IPS-18c (cell line): ENCODE measurements around the gene SHANK1.
"Not testable (repeated sequence)": the region's sequence is repeated elsewhere in the genome, so short reads cannot be mapped to it uniquely, and the experiment has no call there.

Experiments
- H3K4me3 ChIP-seq: 2 replicates; pipeline ENCODE4 v1.7.0; 2013; ENCODE audit warnings: low read depth, mild to moderate bottlenecking, low read length, moderate library complexity; ENCODE audit not compliant: insufficient read depth
- H3K9me3 ChIP-seq: one replicate; pipeline ENCODE4 v1.6.1; 2013; ENCODE audit warnings: mild to moderate bottlenecking, low read length, moderate library complexity; ENCODE audit not compliant: control insufficient read depth, insufficient read depth

Gene SHANK1

GRCh38 chr19:50719566-50719965 lies at the start of gene SHANK1:
Gene SHANK1, minus strand, starts transcription at chr19:50719802. Its CDS starts 2,883 bp downstream, at chr19:50716919.
- H3K9me3 ChIP-seq: peaks cover 3% of the 10 kb centered on the region
- H3K4me3 ChIP-seq: peak within 1 kb of the TSS; percentile 52

- no peaks in the 10 kb centered on the region for H3K9me3 ChIP-seq
- H3K4me3 ChIP-seq: no peak overlapping the region
These were observed 48.7 kb upstream of the SHANK1 start for GRCh38 chr19:50768277-50768676.

DNA sequence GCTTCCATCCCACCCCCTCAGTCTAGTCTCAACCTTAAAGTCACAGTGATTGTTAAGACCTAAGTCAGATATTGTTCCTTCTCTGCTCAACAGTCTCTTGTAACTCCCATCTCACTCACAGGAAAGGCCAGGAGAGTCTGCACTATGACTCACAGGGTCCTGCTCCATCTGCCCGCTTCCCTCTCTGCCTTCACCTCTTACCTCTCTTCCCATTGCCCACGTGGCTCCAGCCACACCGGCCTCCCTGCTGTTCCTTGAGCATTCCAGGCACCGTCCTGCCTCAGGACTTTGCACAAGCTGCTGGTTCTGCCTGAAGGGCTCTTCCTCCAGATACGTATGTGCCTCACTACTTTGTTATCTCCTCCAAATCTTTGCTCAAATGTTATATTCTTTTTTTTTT lies 47.7 kb upstream of the SHANK1 start:
- not testable (repeated sequence) for H3K9me3 ChIP-seq, H3K4me3 ChIP-seq

- not testable (repeated sequence) for H3K9me3 ChIP-seq, H3K4me3 ChIP-seq
These were observed 47.1 kb upstream of the SHANK1 start for GRCh38 chr19:50766746-50767145.

DNA sequence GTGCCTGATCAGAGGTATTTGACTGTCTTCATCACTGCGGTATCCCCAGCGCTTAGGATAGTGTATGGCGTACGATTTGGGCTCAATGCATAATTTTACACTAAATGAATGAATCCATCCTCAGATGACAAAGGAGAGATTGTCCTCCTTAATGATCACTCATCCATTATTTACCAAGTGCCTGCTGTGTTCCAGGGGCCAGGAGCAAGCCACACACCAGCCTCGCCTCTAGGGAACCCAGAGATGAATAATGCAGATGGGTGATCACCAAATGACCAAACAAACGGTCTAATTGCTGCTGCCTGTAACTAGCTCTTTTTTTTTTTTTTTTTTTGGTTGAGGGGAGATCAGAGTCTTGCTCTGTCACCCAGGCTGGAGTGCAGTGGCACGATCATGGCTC lies 44.8 kb upstream of the SHANK1 start:
- Histone ChIP-seq H3K9me3 (peaks cover 4% of the 10 kb centered on the region), H3K4me3 (no peak overlapping the region)

DNA sequence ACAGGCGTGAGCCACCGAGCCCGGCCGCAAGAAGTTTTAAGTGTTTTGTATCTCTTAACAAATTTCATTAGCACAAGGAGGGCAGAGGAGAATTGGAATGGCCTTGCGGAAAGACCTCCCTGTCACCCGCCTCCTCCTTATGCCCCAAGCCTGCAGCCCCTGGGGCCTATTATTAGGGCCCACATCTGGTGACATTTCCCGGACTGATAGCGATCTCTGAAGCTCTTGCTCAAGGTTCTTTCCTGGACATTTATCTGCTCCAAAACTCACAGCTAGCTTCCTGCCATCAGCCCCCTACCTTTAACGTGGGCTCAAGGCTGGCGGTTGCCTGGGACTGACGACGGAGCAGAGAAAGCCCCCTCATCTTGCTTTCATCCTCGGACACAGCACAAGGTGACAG lies 43.9 kb upstream of the SHANK1 start:
- not testable (repeated sequence) for H3K9me3 ChIP-seq, H3K4me3 ChIP-seq

DNA sequence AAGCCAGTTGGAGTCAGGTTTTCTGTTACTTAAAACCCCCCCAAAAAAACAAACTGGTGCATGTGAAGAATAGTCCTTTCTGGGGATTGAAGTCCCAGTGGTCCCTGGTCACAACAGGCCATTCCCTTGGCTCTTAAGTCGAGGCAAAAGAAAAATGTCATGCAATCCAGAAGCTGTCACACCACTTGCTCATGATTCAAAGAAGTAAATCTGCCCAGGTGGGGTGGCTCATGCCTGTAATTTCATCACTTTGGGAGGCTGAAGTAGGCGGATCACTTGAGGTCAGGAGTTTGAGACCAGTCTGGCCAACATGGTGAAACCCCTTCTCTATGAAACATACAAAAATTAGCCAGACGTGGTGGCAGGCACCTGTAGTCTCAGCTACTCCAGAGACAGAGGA lies 41.9 kb upstream of the SHANK1 start:
- H3K4me3 ChIP-seq, H3K9me3 ChIP-seq: not testable (repeated sequence)

GRCh38 chr19:50759886-50760285 lies 40.3 kb upstream of the SHANK1 start:
- H3K9me3 ChIP-seq: peaks cover 4% of the 10 kb centered on the region
- no peak overlapping the region for H3K4me3 ChIP-seq

DNA sequence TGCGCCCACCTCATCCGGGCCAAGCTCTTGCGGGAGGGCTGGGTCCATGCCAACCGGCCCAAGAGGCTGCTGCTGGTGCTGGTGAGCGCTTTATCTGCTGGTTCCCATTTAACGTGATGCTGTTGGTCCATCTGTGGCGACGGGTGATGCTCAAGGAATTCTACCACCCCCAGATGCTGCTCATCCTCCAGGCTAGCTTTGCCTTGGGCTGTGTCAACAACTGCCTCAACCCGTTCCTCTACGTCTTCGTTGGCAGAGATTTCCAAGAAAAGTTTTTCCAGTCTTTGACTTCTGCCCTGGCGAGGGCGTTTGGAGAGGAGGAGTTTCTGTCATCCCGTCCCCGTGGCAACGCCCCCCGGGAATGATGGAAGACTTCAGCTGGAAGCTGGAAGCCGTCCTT lies 39.5 kb upstream of the SHANK1 start:
- H3K4me3 ChIP-seq: not testable (repeated sequence)

DNA sequence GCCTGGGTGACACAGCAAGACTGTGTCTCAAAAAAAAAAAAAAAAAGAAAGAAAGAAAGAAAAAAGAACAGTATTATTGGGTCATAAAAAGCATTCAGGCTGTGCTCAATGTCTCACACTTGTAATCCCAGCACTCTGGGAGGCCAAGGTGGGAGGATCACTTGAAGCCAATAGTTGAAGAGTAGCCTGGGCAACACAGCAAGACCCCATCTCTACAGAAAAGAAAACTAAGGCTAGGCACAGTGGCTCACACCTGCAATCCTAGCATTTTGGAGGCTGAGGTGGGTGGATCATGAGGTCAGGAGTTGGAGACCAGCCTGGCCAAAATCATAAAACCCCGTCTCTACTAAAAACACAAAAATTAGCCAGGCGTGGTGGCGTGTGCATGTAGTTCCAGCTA lies 38.0 kb upstream of the SHANK1 start:
- H3K9me3 ChIP-seq, H3K4me3 ChIP-seq: not testable (repeated sequence)

More for the DNA sequence above, 39.5 kb upstream of the SHANK1 start:
- H3K9me3 ChIP-seq: not testable (repeated sequence)

- H3K4me3 ChIP-seq, H3K9me3 ChIP-seq: not testable (repeated sequence)
These were observed 36.6 kb upstream of the SHANK1 start for GRCh38 chr19:50756244-50756643.

DNA sequence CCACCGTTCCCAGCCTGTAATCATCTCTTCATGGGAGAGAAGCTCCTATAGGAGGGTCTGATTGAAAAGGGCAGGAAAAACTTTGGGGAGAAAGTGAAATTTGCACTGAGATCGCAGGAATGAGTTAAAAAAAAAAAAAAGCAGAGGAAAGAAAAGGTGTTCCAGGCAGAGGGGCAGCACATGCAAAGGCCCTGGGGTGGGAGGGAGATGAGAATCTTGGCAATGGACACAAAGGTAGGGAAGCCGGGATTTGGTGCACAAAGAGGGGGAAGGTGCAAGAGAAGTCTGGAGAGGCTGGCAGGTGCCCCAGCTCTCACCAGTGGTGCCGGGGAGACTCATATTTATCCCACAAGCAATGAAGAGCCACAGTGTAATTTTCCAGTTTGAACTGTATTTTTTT lies 34.3 kb upstream of the SHANK1 start:
- peaks cover 4% of the 10 kb centered on the region for H3K9me3 ChIP-seq
- no peak overlapping the region for H3K4me3 ChIP-seq

GRCh38 chr19:50750010-50750409 lies 30.4 kb upstream of the SHANK1 start:
- Histone ChIP-seq H3K9me3 (peaks cover 4% of the 10 kb centered on the region), H3K4me3 (no peak overlapping the region)

DNA sequence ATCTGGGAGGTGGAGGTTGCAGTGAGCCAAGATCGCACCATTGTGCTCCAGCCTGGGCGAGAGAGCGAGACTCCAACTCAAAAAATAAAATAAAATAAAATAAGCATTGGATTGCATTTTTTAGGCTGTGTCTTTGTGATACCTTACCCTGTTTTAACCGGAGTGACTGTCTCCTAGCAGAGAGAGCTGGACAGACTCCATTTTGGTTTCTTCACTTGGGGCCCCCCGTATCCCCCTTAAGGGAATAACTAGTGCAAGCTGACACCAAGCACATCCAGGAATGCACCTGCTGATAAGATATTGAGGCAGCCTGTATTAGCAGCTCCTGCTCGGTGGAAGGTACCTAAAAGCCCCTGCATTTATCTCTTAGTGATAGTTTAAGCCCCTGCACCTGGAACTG lies 29.9 kb upstream of the SHANK1 start:
- Histone ChIP-seq H3K4me3 (no peak overlapping the region), H3K9me3 (peaks cover 4% of the 10 kb centered on the region)

DNA sequence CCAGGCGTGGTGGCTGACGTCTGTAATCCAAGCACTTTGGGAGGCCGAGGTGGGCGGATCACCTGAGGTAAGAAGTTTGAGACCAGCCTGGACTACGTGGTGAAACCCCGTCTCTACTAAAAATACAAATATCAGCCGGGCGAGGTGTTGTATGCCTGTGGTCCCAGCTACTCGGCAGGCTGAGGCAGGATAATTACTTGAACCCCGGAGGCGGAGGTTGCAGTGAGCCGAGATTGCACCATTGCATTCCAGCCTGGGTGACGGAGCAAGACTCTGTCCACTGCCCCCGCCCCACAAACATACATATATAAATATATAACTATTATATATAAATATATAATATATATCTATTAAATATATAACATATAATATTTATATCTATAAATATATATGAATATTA lies 27.5 kb upstream of the SHANK1 start:
- not testable (repeated sequence) for H3K9me3 ChIP-seq, H3K4me3 ChIP-seq

DNA sequence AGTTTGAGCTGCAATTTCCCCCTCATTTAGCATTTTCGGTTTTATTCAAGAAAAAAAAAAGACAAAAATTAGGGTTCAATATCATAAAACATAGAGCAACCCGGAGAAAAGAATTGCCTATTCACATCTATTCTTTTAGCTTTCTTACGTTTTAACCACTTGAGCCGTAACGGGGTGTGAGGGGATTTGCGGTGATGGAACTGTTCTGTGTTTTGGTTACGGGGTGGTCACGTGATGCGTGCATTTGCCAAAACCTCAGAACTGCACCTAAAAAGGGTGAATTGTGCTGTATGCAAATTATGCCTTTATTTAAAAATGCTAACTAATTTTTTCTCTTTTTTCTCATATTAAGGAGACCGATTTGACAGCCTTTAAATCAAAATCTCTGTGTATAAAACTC lies 25.6 kb upstream of the SHANK1 start:
- Histone ChIP-seq H3K4me3 (no peak overlapping the region), H3K9me3 (peaks cover 2% of the 10 kb centered on the region)

GRCh38 chr19:50743537-50743936 lies 23.9 kb upstream of the SHANK1 start:
- Histone ChIP-seq H3K9me3 (no peaks in the 10 kb centered on the region), H3K4me3 (no peak overlapping the region)

DNA sequence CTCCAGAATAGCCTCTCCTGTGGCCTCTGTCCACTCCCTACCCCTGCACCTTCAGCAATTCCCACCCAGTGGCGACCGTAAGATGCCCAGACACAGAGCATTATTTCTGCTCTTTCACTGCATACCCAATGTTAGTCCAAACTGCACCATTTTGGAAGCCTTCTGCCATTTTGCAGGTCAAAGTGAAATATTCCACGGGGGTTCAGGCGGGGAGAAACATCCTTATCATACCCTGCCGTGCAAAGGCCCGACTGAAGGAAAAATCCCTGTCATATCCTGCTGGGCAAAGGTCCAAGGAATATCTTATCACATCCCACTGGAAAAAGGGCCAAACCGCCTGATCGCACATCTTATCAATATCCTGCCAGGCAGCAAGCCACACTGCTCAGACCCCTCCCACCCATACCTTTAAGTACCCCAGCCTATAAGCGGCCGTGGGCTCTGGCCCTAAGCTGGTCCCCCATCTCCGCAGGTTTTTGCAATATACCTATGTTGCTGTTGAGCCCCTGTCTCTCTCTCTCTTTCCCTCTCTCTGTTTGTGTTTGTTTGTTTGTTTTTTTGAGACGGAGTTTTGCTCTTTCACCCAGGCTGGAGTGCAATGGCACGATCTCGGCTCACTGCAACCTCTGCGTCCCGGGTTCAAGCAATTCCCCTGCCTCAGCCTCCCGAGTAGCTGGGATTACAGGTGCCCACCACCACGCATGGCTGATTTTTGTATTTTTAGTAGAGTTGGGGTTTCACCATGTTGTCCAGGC lies 21.8 kb upstream of the SHANK1 start:
- no peaks in the 10 kb centered on the region for H3K9me3 ChIP-seq
- H3K4me3 ChIP-seq: no peak overlapping the region

DNA sequence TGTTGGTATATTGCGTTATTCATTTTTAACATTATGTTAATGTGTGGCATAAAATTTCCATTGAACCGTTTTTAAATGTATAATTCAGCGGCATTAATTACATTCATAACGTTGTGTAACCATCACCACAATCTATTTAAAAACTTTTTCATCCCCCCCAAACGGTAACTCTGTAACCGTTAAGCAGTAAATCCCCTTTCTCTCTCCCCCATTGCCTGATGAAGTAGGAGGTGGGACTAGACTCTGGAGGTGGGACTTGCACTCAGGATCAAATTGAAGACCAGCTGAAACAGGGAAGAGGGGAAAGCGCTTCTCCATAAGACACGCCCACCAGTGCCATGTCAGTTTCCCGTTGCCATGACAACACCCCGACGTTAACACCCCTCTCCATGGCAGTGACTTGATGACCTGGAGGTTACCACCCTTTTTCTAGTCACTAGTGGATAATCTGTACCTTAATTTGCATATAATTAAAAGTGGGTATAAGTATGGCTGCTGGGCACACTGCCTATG lies 20.4 kb upstream of the SHANK1 start:
- H3K4me3 ChIP-seq: no peak overlapping the region
- H3K9me3 ChIP-seq: no peaks in the 10 kb centered on the region
